Measurements from ENCODE around the gene ENTPD2.

The ENTPD2 gene

DNA sequence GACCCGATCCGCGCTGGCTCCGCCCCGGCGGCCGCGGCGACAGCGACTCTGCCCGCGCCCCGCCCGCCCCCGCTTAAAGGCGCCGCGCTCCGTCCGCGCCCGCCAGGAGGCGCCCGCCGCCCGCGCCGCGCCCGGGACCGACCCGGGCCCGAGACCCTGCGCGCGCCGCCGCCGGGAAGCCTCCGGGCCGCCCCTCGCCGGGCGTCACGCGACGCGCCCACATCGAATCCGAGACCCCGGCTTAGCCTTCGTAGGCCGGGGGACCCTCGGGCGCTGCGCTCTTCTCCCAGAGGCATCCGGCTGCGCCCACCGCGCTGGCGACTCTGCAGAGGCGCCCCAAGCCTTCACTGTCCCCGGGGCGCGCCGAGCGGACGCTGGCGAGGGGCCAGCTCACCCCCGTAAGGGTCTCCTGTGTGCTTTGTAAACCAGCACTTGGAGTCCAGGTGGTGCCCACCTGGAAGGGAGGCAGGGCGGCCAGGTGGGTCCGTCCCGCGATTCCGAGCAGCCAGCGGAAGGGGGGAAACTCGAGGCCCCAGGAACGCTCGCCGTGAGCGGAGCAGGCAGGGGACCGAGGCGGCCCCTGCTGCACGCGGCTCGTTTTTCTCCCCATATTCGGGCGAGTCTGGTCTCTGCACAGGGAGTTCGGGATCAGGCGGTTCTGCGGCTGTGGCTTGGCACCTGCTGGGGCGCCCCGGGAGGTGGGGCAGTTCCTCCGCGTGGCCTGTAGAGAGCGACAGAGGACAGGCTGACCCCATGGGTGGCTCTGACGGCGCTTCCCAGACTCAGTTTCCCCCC is 25.4 kb downstream of the ENTPD2 start:
- peak; percentile 90 for DNase-seq

DNA sequence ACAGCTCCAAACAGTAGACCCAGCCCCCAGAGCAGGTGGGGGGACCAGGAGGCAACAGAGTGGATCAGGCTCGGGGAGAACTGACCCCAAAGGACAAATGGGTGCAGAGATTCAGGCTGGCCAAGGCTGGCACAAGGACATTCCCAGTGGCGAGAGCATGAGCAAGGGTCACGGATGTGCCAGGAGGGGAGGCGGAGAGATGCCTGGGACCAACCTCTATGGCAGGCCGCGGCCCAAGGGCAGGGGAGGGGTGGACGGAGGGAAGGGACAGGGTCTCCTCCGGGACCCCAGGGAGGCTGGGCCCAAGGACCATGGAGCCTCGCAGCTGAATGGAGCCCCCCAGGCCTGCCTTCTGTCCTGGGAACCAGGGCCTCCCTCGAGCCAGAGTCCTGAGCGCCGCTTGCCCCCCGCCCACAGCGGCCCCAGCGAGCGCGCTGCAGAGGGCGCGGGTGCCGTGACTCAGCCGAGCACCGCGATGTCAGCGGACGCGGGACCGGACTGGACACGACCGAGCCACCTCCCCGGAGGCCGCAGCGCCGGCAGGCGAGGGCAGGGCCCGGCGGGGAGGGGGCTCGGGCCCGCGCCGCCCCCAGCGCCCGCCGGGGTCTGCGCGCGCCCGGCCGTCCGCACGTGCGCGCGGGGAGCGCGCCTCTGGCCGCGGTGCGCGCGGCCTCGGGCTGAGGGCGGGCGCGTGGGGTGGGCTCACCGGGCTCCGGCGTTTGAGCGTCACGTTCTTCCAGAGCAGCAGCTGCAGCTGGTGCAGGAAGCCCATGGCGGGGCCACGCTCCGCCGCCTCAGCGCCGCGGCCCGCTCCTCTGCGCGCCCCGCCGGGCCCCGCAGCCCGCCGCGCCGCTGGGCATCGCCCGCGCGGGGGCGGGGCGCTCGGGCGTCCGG is 26.2 kb downstream of the ENTPD2 start, which contains the start of gene ABCA2:
Gene ABCA2 (minus strand): TSS at position 869 of the 894 bp plus-strand sequence. CDS start 97 bp downstream, at position 772.
- DNase-seq = no peak

DNA sequence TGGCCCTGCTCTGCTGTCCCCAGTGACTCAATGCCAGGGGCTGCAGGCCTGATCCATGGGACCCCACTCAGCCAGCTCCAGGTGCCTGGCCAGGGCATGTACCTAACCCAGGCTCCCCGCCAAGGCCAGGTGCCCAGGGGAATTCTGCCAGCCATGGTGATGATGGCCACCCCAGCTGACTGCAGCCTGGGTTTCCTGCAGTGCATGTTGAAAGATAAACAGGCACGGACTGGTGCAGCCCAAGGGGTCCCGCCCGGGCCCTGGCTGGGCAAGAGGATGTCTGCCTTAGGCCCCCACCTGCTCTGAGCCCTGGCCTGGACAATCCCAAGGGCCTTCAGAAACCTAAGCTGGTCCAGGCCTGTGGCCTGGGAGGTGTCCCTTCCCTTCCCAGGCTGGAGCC is 27.0 kb downstream of the ENTPD2 start:
- DNase-seq = no peak

DNA sequence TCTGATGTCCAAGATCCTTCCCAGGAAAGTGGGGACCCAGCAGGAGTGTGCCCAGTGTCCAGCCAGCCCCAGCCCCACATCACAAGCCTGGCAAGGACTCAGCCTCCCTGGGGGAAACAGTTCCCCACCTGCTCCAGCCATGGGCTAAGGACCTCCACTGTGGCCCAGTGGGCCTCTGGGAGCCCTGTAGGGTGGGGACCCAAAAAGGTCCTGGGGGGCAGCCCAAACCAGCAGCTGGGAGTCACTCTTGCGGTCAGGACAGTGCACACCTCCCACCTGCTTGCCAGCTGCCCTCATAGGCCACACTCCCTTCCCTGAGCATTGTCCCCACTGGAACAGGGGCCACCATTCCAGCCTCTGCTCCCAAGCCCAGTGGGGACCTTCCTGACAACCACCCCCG is 27.5 kb downstream of the ENTPD2 start:
- no peak for DNase-seq

DNA sequence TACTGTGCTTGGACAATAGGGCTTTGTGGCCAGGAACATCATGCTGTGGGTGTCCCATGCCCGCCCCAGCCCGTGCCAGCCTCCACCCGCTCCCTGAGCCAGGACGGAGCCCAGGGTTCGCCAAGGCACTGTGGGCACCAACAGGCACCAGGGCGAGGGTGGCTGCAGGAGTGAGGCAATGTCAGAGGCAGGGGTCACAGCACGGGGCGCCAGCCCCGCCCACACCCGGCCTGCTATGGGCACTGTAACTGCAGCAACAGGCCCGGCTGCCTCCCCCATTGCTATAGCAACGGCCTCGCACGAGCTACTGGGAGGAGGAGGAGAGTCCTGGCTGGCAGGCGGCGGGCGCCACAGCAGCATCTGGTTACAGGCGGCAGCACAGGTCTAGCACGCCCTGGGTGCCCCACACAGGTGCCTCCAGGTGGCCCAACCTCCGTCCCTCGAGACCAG is 28.3 kb downstream of the ENTPD2 start:
- DNase-seq = no peak

DNA sequence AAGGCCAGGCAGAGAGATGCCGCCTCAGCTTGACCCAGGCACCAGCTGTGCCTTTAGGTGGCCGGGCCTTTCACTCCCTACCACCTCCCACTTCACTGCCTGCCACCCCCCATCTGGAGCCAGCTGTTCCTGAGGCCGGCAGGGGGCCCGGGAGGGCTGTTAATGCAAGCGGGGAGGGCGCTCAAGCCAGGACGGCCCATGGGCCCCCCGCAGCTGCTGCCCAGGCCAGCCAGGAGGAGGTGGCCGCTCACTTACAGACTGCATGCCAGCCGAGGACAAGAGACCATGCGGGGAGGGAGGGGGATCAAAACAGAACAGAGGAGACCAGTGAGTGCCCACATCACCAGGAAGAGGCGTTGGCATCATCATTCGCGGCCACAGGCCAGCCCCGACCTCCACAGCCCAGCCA is 30.3 kb downstream of the ENTPD2 start:
- no peak for DNase-seq

DNA sequence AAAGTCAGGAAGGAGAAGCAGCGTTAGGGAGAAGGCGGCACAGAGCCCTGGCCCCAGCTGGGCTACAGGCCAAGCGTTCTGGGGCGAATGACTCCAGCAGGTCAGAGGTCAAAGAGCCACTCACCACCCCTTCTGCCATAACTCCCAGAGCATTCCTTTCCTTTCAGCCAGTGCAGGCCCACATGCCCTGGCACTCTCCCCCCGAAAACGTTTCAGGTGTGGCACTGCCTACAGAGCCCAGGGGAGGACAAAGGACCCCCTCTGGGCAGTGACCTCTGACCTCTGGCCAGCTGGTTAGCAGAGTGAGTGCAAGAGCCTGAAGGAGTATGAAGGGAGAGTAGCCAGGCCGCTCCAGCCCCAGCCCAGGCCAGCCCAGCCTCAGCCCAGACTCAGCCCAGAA is 30.7 kb downstream of the ENTPD2 start:
- DNase-seq = no peak

DNA sequence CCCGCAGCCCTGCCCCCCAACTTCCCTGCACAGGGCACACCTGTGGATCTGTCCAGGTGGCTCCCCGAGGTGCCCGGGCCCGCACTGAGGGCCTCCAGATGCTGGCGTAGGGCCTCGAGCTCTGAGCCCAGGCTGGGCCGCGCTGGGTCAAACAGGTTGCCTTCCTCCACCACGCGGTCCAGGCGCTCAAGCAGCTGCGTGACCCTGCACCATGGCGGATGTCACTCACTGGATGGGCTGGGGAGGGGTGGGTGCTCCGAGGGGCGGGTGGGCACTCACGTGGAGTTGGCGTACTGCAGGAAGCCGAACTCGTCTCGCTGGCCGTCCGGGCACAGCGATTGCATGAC is 31.2 kb downstream of the ENTPD2 start:
- no peak for DNase-seq

DNA sequence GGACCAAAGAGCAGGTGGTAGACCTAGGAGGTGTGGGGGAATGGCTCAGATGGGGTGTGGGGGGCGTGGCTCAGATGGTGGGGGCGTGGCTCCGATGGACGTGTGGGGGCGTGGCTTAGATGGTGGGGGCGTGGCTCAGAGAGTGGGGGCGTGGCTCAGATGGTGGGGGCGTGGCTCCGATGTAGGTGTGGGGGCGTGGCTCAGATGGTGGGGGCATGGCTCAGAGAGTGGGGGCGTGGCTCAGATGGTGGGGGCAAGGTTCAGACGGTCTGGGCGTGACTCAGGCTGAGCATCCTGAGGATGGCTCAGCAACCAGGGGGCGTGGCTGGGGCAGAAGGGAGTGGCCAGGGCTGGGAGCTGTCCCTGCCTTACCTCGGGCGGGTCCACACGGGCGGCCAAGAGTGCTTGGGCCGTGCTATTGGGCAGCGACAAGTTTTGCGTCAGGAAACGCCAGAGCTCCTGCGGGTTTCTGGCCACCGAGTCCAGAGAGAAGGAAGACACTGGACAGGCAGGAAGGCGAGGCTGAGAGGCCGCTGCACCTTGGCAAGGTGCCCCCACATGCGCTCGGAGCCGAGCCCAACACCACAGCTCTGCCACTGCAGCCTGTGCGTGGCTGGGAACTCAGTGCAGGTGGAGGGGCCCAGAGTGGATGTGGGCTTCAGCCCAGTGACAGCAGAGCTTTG is 31.7 kb downstream of the ENTPD2 start:
- peak; percentile 91 for DNase-seq

DNA sequence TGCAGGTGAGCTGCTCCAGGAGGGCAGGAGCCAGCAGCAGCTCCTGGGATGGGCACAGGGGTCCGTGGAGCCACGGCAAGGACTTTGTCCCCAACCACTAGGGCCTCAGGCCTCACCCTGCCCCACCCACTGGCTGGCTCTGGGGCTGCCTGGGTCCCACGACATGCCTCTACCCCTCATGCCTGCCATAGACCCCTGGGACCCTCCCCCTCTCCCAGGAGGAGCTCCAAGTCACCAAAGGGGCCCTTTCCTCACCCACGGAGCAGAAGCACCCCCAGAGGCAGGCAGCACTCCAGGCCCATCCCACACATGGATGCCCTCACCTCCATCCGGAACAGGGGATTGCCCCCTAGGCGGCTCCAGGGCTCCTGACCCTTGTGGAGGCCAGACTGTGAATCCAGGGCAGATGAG is 32.3 kb downstream of the ENTPD2 start:
- DNase-seq = no peak

DNA sequence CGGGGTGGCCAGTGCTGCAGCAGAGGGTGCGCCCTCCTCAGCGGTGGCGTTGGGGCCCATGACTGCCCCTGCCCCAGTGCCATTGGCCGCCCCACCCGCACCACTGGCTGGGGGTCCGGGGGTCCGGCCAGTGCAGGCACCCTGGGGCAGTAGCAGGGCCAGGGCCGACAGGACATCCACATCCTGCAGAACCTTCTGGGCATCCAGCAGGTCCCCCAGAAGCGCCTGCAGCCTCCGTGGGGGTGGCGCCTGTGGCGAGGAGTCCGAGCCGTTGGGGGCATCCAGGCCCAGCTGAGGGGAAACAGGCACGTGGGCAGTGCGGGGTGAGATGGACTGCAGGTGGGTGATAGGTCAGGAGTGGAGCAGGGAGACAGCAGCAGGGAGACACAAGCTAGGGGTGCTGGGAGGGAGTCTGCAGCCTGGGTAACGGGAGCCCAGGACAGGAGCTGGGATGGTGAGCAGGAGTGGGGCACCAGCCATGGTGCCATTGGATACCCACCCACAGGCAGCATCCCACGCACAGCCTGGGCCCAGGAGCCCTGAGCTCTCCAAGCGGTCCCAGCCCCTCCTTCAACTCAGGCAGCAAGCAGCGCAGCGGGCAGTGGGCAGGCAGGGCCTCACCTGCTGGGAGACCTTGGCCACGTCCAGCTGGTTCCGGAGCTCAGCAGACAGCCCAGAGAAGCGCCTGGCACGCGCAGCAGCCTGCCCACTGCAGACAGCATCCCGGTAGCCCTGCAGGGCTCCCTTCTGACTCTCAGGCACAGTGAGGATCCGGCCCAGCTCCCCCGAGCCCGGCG is 32.9 kb downstream of the ENTPD2 start:
- no peak for DNase-seq

DNA sequence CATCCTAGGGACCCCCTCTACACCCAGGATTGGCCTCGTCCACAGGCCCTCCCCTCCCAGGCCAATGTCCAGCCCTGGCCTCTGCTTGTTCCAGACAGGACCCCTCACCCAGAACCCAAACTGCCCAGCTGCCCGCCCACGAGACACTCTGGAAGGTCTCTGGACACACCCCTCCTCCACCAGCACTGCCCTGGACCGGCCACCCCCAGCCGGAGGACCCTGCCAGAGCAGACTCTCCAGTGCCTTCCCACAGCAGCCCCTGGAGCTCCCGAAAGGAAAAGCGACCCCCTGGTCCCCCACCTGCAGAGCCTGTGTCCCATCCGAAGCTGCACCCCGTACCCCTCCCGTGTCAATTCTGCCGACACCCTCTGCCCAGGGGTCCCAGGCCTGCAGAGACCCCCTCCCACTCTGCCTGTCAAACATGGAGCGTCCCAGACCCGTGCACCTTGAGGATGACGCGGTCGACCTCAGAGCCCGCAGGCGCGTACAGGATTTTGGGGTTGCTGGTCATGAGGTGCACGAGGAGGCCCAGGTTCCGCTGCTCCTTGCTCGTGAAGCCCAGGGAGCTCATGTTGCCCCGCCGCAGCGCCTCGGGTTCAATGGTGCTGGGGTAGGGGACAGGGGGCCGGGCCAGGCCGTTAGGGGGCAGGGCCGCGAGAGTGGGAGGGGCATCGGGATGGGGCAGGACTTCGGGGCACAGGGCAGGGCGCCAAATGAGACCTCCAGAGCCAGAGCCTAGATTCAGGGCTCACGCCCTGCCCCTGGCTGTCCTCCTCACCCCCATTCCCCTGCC is 33.8 kb downstream of the ENTPD2 start:
- no peak for DNase-seq

DNA sequence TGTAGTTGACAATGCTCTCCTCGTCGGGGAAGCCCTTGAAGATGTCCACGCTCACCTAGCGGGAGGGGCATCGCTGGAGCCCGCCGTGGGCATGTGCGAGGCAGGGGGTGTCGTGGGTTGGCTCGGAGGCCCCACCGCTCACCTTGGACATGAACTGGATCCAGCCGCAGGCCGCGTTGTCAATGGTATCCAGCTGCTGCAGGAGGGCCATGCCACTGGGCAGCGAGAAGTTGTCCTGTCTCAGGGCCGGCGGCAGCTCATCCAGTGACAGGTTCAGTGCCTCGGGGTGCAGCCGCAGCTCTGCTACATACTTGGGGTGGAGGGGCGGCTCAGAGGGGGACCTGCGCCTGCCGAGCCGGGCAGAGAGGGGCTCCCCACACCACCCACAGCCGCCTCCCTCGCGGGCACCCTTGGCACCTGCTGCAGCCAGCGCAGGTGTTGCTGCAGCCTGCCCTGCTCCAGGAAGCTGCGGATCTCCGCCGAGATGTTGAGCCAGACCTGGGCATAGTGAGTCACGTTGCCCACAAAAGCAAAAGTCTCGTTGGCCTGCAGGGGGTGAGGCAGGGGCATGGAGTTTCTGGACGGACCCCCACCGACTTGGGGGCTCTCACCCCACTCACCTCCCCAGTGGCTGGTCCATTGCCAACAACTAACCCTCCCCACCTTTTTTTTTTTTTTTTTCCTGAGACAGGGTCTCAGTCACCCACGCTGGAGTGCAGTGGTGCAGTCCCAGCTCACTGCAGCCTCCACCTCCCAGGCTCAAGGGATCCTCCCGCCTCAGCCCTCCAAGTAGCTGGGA is 34.9 kb downstream of the ENTPD2 start:
- no peak for DNase-seq

DNA sequence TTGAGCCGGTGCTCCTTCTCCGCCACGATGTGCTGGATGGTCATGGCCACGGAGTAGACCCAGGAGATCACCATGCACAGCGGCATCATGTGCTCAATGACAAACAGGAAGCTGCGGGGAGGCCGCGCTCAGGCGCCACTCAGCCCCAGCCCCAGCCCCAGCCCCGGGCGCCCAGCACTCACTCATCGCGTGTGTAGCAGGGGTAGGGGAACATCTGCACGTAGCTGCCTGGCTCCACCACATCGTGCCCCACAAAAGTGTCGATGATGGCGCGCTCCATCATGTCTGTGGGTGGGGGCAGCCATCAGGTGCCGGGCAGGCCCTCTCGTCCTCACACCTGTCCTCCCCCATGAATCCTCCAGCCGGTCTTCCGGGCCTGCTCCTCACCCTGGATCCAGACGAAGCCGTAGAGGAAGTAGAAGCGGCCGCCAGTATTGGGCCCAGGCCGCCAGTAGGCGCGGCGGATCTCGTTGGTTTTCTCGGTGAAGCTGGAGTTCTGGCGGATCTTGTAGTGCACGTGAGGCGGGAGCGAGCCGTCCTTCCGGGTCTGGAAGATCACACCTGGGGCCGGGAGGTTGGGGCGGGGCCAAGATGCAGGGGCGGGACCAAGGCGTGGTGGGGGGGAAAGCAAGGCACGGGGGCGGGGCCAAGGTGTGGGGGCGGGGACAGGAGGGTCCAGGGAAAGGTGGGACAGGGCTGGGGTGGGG is 35.9 kb downstream of the ENTPD2 start:
- no peak for DNase-seq

DNA sequence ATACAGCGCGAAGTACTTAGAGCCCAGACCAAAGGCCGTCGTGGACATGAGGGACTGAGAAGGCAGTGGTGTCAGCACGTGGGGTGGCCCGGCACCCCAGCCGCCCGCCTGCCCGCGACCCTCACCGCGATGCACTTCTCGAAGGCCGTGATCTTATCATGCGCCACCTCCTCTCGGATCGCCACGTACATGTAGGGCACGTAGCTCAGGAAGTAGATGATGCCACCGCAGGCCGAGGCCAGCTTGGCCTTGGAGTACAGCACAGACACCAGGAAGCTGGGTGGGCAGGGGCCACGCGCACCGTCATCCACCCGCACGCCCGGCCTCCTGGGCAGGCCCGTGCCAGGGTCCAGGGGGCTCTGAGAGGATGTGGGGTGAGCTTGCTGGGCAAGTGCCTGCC is 36.8 kb downstream of the ENTPD2 start:
- no peak for DNase-seq

DNA sequence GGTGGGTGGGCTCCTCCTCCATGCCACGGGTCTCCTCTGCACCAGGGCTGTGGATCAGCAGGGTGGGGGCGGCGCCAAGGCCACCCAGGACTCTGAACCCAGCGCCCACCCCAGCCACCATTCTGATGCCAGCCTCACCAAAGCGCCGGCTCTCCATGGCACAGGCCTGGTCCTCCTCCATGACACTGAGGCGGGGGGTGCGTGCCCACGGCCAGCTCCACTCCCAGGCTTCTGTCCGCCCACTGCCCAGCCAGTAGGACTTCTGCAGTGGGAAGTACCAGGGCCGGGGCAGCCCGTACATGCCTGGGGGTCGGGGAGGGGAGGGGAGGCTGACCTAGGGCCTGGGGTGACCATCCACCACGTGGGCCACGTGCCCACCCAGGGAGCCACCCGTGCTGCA is 37.4 kb downstream of the ENTPD2 start:
- no peak for DNase-seq

DNA sequence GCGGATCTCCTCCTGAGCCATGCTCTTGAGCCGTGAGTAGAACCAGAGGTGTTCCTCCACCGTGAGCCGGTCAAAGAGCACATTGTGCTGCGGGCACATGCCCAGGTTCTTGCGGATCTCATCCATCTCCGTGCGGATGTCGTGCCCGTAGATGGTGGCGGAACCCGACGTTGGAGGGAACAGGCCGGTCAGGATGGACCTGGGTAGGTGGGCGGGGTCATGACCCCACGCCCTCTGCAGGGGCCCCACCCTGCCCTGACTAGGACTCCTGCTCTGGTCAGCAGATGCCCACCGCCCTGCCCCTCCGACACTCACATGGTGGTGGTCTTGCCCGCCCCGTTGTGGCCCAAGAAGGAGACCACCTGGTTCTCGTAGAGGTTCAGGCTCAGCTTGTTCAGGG is 37.9 kb downstream of the ENTPD2 start:
- no peak for DNase-seq

DNA sequence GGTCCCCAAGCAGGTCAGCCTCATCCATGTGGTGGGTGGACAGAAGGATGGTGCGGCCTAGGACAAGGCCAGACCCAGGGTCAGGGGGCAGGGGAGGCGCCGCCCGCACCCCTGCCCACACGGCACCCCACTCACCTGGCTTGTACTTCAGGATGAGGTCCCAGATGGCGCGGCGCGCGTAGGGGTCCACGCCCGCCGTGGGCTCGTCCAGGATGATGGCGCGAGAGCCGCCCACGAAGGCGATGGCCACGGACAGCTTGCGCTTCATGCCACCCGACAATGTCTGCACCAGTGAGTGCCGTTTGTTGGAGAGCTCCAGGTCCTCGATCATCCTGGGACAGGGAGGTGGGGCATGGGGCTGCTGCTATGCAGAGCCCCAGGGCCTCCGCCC is 38.3 kb downstream of the ENTPD2 start:
- DNase-seq = no peak

DNA sequence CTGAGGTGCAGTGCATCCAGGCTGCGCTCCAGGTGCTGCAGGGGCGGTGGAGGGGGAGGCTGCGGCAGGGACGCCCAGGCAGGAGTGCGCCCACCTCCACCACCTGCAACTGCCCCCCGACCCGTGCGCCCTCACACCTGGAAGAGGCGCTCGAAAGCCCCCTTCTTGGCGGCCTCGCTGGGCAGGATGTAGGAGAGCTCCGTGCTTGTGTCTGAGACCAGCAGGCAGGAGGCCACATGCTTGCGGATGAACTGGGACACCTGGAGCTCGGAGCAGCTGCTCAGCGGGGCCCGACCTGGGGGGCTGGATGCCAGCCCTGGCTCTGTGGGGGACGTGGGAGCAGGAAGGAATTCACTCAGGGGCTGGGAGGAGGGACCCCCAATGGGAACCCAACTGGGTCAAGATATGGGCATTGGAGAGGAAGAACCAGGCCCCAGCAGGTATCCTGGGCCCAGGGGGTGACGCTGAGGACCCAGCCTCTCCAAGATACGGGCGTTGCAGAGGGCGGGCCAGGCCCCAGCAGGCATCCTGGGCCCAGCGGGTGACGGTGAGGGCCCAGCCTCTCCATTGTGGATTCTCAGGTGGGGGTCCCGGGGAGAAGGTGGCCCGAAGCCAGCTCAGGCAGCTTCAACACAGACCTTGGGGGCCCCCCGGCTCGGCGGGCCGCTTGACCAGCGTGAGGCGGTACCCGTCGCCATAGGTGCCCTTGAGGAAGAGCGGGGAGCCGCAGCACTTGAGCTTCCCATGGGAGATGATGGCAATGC is 38.9 kb downstream of the ENTPD2 start:
- DNase-seq = no peak
